ENCODE results near the gene CAPS. TPM values are rescaled to one million over a fixed set of nuclear protein-coding genes. Genes with fewer than 3 reads are reported as not detected.
A peak's percentile ranks its signal among the peaks of the same experiment; 100 is the strongest.

CAPS gene
- total RNA-seq, 4 donors from 2014 or later = 24.6 to 57.3 (median 38.0) TPM

GRCh38 chr19:5897189-5897969, 16.7 kb upstream of the CAPS start:
- Histone ChIP-seq H3K27ac (no peak overlapping the region), H3K9me3 (no peaks in the 10 kb centered on the region), H3K27me3 (no peaks in the 10 kb centered on the region), H3K4me3 (no peak overlapping the region), H3K4me1 (peaks cover 1 to 5% (median 5%) of the 10 kb centered on the region in 4 donors), H3K36me3 (peaks cover 0 to 15% (median 3%) of the 10 kb centered on the region in 4 donors)
- 94% methylated on average over 26 of the region's 30 CpGs; no CpG with 5 or more reads in 1 of the 2 donors for WGBS, 2 donors (ENCODE audit: low coverage in 1 of 2)
- DNase-seq = no peak
- intact Hi-C loops (cut with DNase I; ENCODE audit: low total_unique reads) (no loop called here), in situ Hi-C loops (cut with MboI; ENCODE audit: low pct_ligation_motif_present in 1 of 4, low pct_unique_long_range_greater_than_20kb in 1 of 4, low sequenced_read_pairs in 3 of 4) (loop anchor here in 1 of 4 donors (10.0 kb wide), 1 partner anchor 93 kb away; the partner anchor contains the start of gene NRTN)
- TF ChIP-seq CTCF (IDR thresholded peaks at IDR 0.05) (no peak), POLR2A (IDR thresholded peaks at IDR 0.05) (no peak), EP300 (IDR thresholded peaks at IDR 0.05; ENCODE audit: low read depth) (no peak)

GRCh38 chr19:5899728-5900526, 14.1 kb upstream of the CAPS start:
- intact Hi-C loops (cut with DNase I; ENCODE audit: low total_unique reads) (no loop called here), in situ Hi-C loops (cut with MboI; ENCODE audit: low pct_ligation_motif_present in 1 of 4, low pct_unique_long_range_greater_than_20kb in 1 of 4, low sequenced_read_pairs in 3 of 4) (loop anchor here in 1 of 4 donors (10.0 kb wide), 1 partner anchor 95 kb away; the partner anchor contains the start of gene NRTN)
- H3K4me3 ChIP-seq = no peak overlapping the region
- H3K27ac ChIP-seq = no peak overlapping the region
- H3K9me3 ChIP-seq = no peaks in the 10 kb centered on the region
- no peaks in the 10 kb centered on the region for H3K27me3 ChIP-seq
- WGBS, 2 donors (ENCODE audit: low coverage in 1 of 2) = 90% methylated on average over 10 of the region's 13 CpGs; no CpG with 5 or more reads in 1 of the 2 donors
- no peak for TF ChIP-seq POLR2AphosphoS5 (IDR thresholded peaks at IDR 0.05)
- no peak for TF ChIP-seq POLR2A (IDR thresholded peaks at IDR 0.05)
- TF ChIP-seq EP300 (IDR thresholded peaks at IDR 0.05; ENCODE audit: low read depth) = no peak
- no peak for TF ChIP-seq CTCF (IDR thresholded peaks at IDR 0.05)
- peaks cover 0 to 10% (median 10%) of the 10 kb centered on the region in 4 donors for H3K4me1 ChIP-seq
- H3K36me3 ChIP-seq = peaks cover 0 to 15% (median 3%) of the 10 kb centered on the region in 4 donors
- DNase-seq = no peak

- intact Hi-C loops (cut with DNase I; ENCODE audit: low total_unique reads) = no loop called here
- Histone ChIP-seq H3K36me3 (peaks cover 0 to 7% (median 0%) of the 10 kb centered on the region in 4 donors), H3K27me3 (no peaks in the 10 kb centered on the region), H3K4me1 (peaks cover 7 to 20% (median 19%) of the 10 kb centered on the region in 4 donors), H3K27ac (no peak overlapping the region), H3K4me3 (no peak overlapping the region), H3K9me3 (no peaks in the 10 kb centered on the region)
- in situ Hi-C loops (cut with MboI; ENCODE audit: low pct_ligation_motif_present in 1 of 4, low pct_unique_long_range_greater_than_20kb in 1 of 4, low sequenced_read_pairs in 3 of 4) = no loop called here
- 87 to 89% methylated on average over 6 to 8 of the region's 8 CpGs for WGBS, 2 donors (ENCODE audit: low coverage in 1 of 2)
- TF ChIP-seq EP300 (IDR thresholded peaks at IDR 0.05; ENCODE audit: low read depth) (no peak), POLR2A (IDR thresholded peaks at IDR 0.05) (no peak), POLR2AphosphoS5 (IDR thresholded peaks at IDR 0.05) (no peak), CTCF (IDR thresholded peaks at IDR 0.05) (no peak)
- no peak for DNase-seq
These were observed 13.1 kb upstream of the CAPS start for GRCh38 chr19:5900976-5901375.

GRCh38 chr19:5903056-5903623, 10.9 kb upstream of the CAPS start:
- Histone ChIP-seq H3K9me3 (no peaks in the 10 kb centered on the region), H3K27me3 (no peaks in the 10 kb centered on the region), H3K27ac (peak overlapping the region; percentile 84 to 93 (median 88)), H3K4me3 (peak overlapping the region; percentile 52 to 80 (median 62)), H3K4me1 (peaks cover 11 to 21% (median 21%) of the 10 kb centered on the region in 4 donors), H3K36me3 (no peaks in the 10 kb centered on the region)
- TF ChIP-seq CTCF (IDR thresholded peaks at IDR 0.05) (peak in 1 of 5 experiments; percentile 10), EP300 (IDR thresholded peaks at IDR 0.05; ENCODE audit: low read depth) (no peak), POLR2A (IDR thresholded peaks at IDR 0.05) (no peak), POLR2AphosphoS5 (IDR thresholded peaks at IDR 0.05) (no peak)
- intact Hi-C loops (cut with DNase I; ENCODE audit: low total_unique reads) = no loop called here
- no peak for DNase-seq
- WGBS, 2 donors (ENCODE audit: low coverage in 1 of 2) = 0 to 1% methylated on average over 3 to 27 of the region's 27 CpGs
- in situ Hi-C loops (cut with MboI; ENCODE audit: low pct_ligation_motif_present in 1 of 4, low pct_unique_long_range_greater_than_20kb in 1 of 4, low sequenced_read_pairs in 3 of 4) = no loop called here
